Glutamatergic neuron (in vitro differentiated cells): ENCODE results near the gene SOX13. TPM values are rescaled to one million over a fixed set of nuclear protein-coding genes. Genes with fewer than 3 reads are reported as not detected.
A peak's percentile ranks its signal among the peaks of the same experiment; 100 is the strongest.

Source experiments
- DNase-seq: peaks from one replicate; pipeline ENCODE4 v3.0.0; 2022
- H3K27ac Mint-ChIP-seq: one replicate; pipeline ENCODE4 v1.8.0; 2020; ENCODE audit warnings: mild to moderate bottlenecking, mixed read lengths, inconsistent platforms; ENCODE audit not compliant: unreplicated experiment
- H3K27me3 Mint-ChIP-seq: one replicate; pipeline ENCODE4 v1.8.0; 2020; ENCODE audit warnings: mild to moderate bottlenecking, moderate library complexity, mixed read lengths, inconsistent platforms; ENCODE audit not compliant: unreplicated experiment
- H3K36me3 Mint-ChIP-seq: one replicate; pipeline ENCODE4 v1.8.0; 2020; ENCODE audit warnings: mild to moderate bottlenecking, mixed read lengths, inconsistent platforms; ENCODE audit not compliant: unreplicated experiment
- H3K4me1 Mint-ChIP-seq: one replicate; pipeline ENCODE4 v1.8.0; 2020; ENCODE audit warnings: mild to moderate bottlenecking, low read depth, mixed read lengths, inconsistent platforms; ENCODE audit not compliant: unreplicated experiment
- H3K4me3 Mint-ChIP-seq: one replicate; pipeline ENCODE4 v1.8.0; 2020; ENCODE audit warnings: mild to moderate bottlenecking, mixed read lengths, inconsistent platforms; ENCODE audit not compliant: unreplicated experiment
- H3K9me3 Mint-ChIP-seq: one replicate; pipeline ENCODE4 v1.8.0; 2020; ENCODE audit warnings: mild to moderate bottlenecking, moderate library complexity, mixed read lengths, inconsistent platforms; ENCODE audit not compliant: unreplicated experiment
- total RNA-seq: library from RNA; stranded (reverse); fragmentation: NEBNext Ultra II Directional; extraction: Animal tissue kit (Norgen Biotek cat#: 25700); gene quantifications from one replicate; pipeline ENCODE4 v1.2.1, GENCODE V29; 2021; ENCODE audit not compliant: unreplicated experiment
- TF ChIP-seq, protein P1 (sequence below): fragments of 200-600 bp; sonication (generic); IDR thresholded peaks from one replicate; pipeline ENCODE4 v1.5.0; 2021; ENCODE audit not compliant: partially characterized antibody, unreplicated experiment

The SOX13 gene
- total RNA-seq, 1 donor from 2014 or later, result 2.2 TPM

DNA sequence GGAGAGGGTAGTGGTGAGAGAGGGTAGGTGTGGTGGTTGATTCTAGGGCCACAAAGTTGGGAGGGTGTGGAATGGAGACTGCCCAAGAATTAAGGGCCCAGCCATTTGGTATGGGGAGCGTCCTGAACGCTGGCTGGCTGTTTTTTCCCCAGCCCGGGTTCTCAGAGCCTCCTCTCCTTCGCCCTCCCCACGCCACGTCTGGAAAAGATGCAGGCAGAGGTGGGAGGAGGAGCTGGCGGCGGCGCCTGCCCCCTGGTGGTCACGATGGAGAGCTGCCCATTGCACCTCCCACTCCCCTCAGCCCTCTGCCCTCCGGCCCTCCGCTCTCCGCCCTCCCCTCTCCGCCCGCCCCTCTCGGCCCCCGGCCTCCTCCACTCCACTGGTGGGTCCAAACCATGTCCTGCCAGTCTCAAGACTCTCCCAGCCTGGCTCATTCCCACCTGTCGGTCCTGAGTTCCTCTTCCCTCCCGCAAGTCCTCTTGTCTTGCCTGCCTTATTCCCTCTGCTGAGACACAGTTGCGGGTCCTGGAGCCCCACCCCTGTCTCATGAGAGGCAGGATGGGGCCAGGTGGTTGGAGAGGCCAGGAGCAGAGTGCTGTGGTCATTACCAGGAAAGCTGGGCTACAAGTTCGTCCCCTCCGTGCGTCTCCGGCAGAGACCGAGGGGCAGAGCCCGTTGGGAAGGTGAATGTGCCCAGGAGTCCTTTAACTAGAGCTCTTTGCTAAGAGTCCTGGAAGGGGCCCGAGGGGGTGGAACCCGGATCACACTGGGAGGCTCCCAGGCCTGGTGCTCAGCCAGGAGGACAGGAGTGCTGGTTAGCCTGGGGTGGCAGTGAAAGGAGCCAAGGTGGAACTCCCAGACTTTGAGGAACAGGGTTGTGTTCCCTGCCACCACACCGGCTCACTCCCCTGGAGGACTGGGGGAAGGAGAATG is 56.3 kb downstream of the SOX13 start:
- H3K36me3 Mint-ChIP-seq, result no peaks in the 10 kb centered on the region
- DNase-seq, result peak; percentile 84
- H3K27ac Mint-ChIP-seq, result peak overlapping the region; percentile 33
- peaks cover 2% of the 10 kb centered on the region for H3K4me1 Mint-ChIP-seq
- peaks cover 3% of the 10 kb centered on the region for H3K9me3 Mint-ChIP-seq
- peaks cover 7% of the 10 kb centered on the region for H3K27me3 Mint-ChIP-seq
- peak overlapping the region; percentile 43 for H3K4me3 Mint-ChIP-seq
- TF ChIP-seq, protein P1, sequence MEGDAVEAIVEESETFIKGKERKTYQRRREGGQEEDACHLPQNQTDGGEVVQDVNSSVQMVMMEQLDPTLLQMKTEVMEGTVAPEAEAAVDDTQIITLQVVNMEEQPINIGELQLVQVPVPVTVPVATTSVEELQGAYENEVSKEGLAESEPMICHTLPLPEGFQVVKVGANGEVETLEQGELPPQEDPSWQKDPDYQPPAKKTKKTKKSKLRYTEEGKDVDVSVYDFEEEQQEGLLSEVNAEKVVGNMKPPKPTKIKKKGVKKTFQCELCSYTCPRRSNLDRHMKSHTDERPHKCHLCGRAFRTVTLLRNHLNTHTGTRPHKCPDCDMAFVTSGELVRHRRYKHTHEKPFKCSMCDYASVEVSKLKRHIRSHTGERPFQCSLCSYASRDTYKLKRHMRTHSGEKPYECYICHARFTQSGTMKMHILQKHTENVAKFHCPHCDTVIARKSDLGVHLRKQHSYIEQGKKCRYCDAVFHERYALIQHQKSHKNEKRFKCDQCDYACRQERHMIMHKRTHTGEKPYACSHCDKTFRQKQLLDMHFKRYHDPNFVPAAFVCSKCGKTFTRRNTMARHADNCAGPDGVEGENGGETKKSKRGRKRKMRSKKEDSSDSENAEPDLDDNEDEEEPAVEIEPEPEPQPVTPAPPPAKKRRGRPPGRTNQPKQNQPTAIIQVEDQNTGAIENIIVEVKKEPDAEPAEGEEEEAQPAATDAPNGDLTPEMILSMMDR, result peak; percentile 97

DNA sequence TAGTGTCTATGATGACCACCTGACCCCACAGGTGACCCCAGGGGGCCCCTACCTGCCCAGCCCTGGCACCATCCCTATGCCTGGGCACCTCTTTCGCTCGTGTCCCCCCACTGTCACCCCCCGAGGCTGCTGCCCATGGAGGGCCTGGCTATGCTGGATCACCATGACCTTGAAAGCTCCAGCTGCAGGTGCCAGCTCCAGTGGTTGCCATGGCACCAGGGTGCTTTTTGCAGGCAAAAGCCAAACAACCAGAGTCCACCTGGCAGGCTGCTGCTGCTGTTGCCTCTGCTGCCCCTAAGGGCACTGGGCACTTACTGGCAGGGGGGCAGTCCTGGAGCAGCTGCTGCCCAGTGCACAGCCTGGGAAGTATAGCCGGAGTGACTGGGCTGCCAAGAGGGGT is 57.3 kb downstream of the SOX13 start:
- H3K36me3 Mint-ChIP-seq, result no peaks in the 10 kb centered on the region
- no peak for DNase-seq
- H3K9me3 Mint-ChIP-seq, result peaks cover 3% of the 10 kb centered on the region
- no peak overlapping the region for H3K4me3 Mint-ChIP-seq
- TF ChIP-seq, protein P1, result no peak
- peaks cover 2% of the 10 kb centered on the region for H3K4me1 Mint-ChIP-seq
- H3K27me3 Mint-ChIP-seq, result peaks cover 9% of the 10 kb centered on the region
- H3K27ac Mint-ChIP-seq, result no peak overlapping the region

DNA sequence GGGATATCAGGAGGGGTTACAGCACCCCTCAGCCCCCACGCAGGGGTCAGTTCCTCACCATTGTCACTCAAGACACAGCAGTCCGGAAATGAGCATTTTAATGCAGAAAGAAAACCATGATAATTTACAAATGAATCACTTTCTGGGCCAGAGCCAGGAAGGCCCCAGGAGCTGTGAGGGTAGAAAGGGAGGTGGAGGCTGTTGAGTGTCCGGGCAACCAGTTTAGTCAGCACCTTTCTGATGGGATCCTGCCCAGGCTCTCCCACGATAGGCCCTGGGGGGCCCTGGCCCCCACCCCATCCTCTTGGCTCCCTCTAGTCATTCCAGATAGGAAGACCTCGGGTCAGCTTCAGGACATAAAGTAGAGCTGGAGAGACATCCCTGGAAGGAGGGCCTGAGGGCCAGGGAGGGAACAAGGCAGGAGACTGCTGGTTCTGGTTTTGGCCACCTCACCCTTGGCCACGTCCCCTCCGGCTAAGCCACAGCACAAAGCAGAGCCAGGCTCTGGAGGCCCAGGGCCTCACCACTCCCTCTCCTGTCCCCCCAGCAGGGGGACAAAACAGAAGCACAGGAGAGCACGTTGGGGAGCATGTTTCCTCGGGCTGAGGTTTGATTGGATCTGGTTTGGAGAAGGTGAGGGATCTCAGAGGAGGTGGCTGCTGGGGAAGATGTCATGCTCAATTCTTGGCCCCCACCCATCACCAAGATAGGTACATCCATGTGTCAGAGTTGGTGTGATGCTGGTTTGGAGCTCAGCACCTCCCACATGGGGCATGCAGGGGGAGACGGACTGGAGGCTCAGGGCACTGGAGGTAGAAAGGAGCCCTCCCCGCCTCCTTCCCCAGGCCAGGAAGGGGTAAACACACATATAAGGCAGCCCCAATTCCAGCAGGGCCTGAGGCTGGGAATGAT is 58.3 kb downstream of the SOX13 start:
- H3K36me3 Mint-ChIP-seq, result no peaks in the 10 kb centered on the region
- TF ChIP-seq, protein P1, result no peak
- H3K4me1 Mint-ChIP-seq, result peaks cover 2% of the 10 kb centered on the region
- H3K27me3 Mint-ChIP-seq, result peaks cover 9% of the 10 kb centered on the region
- no peak overlapping the region for H3K27ac Mint-ChIP-seq
- no peak for DNase-seq
- peaks cover 3% of the 10 kb centered on the region for H3K9me3 Mint-ChIP-seq
- H3K4me3 Mint-ChIP-seq, result no peak overlapping the region

DNA sequence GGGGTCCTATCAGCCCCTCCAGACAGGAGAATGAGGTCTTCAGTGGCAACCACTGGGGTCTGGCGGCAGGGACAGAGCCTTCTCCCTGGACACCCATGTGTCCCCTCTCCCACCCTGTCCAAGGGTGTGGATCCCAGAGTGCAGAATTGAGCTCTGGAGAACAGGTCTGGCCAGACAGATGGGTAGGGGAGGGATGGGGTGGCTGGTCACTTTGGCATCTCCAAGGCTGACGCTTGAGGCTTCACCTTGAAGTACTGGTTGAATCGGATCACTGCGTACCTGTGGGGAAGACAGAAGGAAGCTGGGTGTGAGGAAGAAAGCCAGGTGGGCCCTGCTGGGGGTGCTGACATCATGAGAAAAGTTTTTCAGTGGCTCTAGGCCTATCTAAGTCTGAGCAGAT is 59.1 kb downstream of the SOX13 start:
- H3K27ac Mint-ChIP-seq, result no peak overlapping the region
- H3K9me3 Mint-ChIP-seq, result peaks cover 3% of the 10 kb centered on the region
- peaks cover 9% of the 10 kb centered on the region for H3K27me3 Mint-ChIP-seq
- H3K36me3 Mint-ChIP-seq, result no peaks in the 10 kb centered on the region
- H3K4me3 Mint-ChIP-seq, result no peak overlapping the region
- peaks cover 2% of the 10 kb centered on the region for H3K4me1 Mint-ChIP-seq
- TF ChIP-seq, protein P1, result no peak
- DNase-seq, result no peak
